DMS53 (cell line): ENCODE results near the gene CPD.

Experiments
- DNase-seq: peaks from one replicate; lab custom pipeline; 2025; lab: John Stamatoyannopoulos, UW

Gene CPD

GRCh38 chr17:30505868-30506417, 127.2 kb downstream of the CPD start:
- DNase-seq, result no peak

- DNase-seq, result no peak
These were observed 127.8 kb downstream of the CPD start for GRCh38 chr17:30506481-30506880.

- DNase-seq, result no peak
These were observed 134.6 kb downstream of the CPD start for GRCh38 chr17:30513346-30513745.

- DNase-seq, result no peak
These were observed 136.3 kb downstream of the CPD start for GRCh38 chr17:30514895-30515596.

GRCh38 chr17:30517786-30518185, 139.1 kb downstream of the CPD start:
- DNase-seq, result no peak

GRCh38 chr17:30519166-30519565, 140.4 kb downstream of the CPD start:
- no peak for DNase-seq
